HepG2 (cell line): ENCODE measurements around the gene CDK5R1. TPM values are rescaled to one million over a fixed set of nuclear protein-coding genes. Genes with fewer than 3 reads are reported as not detected.
"Not testable (repeated sequence)": the region's sequence is repeated elsewhere in the genome, so short reads cannot be mapped to it uniquely, and the experiment has no call there.

ENCODE experiments used
- ATAC-seq: fragments of 200-7000 bp; cut with Tn5 transposase; 3 replicates; pipeline ENCODE4 v1.9.1; 2020; ENCODE audit warnings: mild to moderate bottlenecking, moderate library complexity
- BruUV-seq: library from RNA; stranded (reverse); fragments of 400-500 nt; replicated peaks from 2 replicates; lab custom pipeline; 2021; lab: Mats Ljungman, UMichigan
- CTCF ChIA-PET: fragments of 300-600 bp; formaldehyde crosslinking; extraction: SDS; loops from one replicate; lab custom pipeline; 2021; ENCODE audit warnings: low total read pairs, inconsistent platforms, low intra/inter-chr PET ratio; lab: Yijun Ruan, JAX
- POLR2A ChIA-PET: fragments of 350-600 bp; sonication (Branson Sonifier 250); formaldehyde crosslinking; loops from one replicate; lab custom pipeline; 2020; ENCODE audit warnings: antibody characterized with exemption, inconsistent platforms; lab: Yijun Ruan, JAX
- DNase-seq: peaks from one replicate; pipeline ENCODE4 v3.0.0-alpha.2; 2015; ENCODE audit warnings: low spot score
- FAIRE-seq: peaks from 3 replicates; lab custom pipeline; 2011; peaks lifted over from hg19 to GRCh38; lab: Jason Lieb, UNC
- H2AFZ ChIP-seq: one replicate; pipeline ENCODE4 v1.6.1; 2011; ENCODE audit warnings: low read length, inconsistent platforms
- H3K27ac ChIP-seq: fragments of 300-600 bp; 3 replicates; pipeline ENCODE4 v1.8.0; 2011; ENCODE audit warnings: mixed run types, mild to moderate bottlenecking, mixed read lengths, low read length, inconsistent platforms; ENCODE audit not compliant: insufficient read depth; ENCODE audit errors: extremely low read length
- H3K27me3 ChIP-seq, 2 experiments: fragments of 200-600 bp in 1 of 2; 2 replicates in 1 of 2; 3 replicates in 1 of 2; pipeline versions ENCODE4 v1.6.0 to v1.8.0; 2011; ENCODE audit warnings: low read length in 2 of 2, mild to moderate bottlenecking in 2 of 2, moderate library complexity in 2 of 2, inconsistent platforms in 1 of 2; ENCODE audit not compliant: insufficient read depth in 2 of 2, control insufficient read depth in 1 of 2
- H3K36me3 ChIP-seq, 2 experiments: fragments of 200-600 bp in 1 of 2; replicated peaks in 1 of 2; 2 replicates in 1 of 2; 3 replicates in 1 of 2; pipeline versions ENCODE4 v1.5.1 to v1.8.0; 2011; ENCODE audit warnings: low read length in 2 of 2, inconsistent platforms in 1 of 2; ENCODE audit not compliant: insufficient read depth in 2 of 2, control insufficient read depth in 1 of 2
- H3K4me1 ChIP-seq: 2 replicates; pipeline ENCODE4 v1.5.1; 2012; ENCODE audit warnings: low read length, inconsistent platforms; ENCODE audit not compliant: insufficient read depth
- H3K4me2 ChIP-seq: 2 replicates; pipeline ENCODE4 v1.6.0; 2011; ENCODE audit warnings: low read depth, low read length, inconsistent platforms
- H3K4me3 ChIP-seq, 3 experiments: fragments of 200-600 bp in 1 of 3; sonication (generic), shearing (Covaris generic) in 1 of 3; replicated peaks in 1 of 3; 2 replicates each; pipeline ENCODE4 v1.5.1; 2011 to 2016; ENCODE audit warnings: low read length in 3 of 3, inconsistent platforms in 2 of 3, low read depth in 2 of 3, mild to moderate bottlenecking in 2 of 3, control low read depth in 1 of 3, mixed read lengths in 1 of 3; ENCODE audit not compliant: insufficient read depth in 1 of 3
- H3K79me2 ChIP-seq: one replicate; pipeline ENCODE4 v1.6.1; 2011; ENCODE audit warnings: low read length, inconsistent platforms; ENCODE audit not compliant: insufficient read depth
- H3K9ac ChIP-seq: 2 replicates; pipeline ENCODE4 v1.6.0; 2011; ENCODE audit warnings: mild to moderate bottlenecking, low read depth, low read length, inconsistent platforms; ENCODE audit not compliant: insufficient read depth
- H3K9me3 ChIP-seq: 2 replicates; pipeline ENCODE4 v1.5.1; 2012; ENCODE audit warnings: mild to moderate bottlenecking, low read length
- H4K20me1 ChIP-seq: 2 replicates; pipeline ENCODE4 v1.6.0; 2011; ENCODE audit warnings: inconsistent platforms, mild to moderate bottlenecking, low read length, moderate library complexity; ENCODE audit not compliant: insufficient read depth
- GTF2F1 ChIP-seq: fragments of 150-350 bp; IDR thresholded peaks from 2 replicates; pipeline ENCODE4 v1.6.1; 2014; ENCODE audit warnings: low read length
- NFE2L2 ChIP-seq: fragments of 150-350 bp; IDR thresholded peaks from 2 replicates; pipeline ENCODE4 v1.6.1; 2014; ENCODE audit warnings: low read length
- ZNF446 ChIP-seq: sonication (generic); formaldehyde crosslinking; IDR thresholded peaks from 2 replicates; pipeline ENCODE4 v1.5.0; 2020; ENCODE audit warnings: mild to moderate bottlenecking, missing genetic modification reagents
- ZNF615 ChIP-seq: sonication (generic); formaldehyde crosslinking; IDR thresholded peaks from 2 replicates; pipeline ENCODE4 v1.5.0; 2020; ENCODE audit warnings: mild to moderate bottlenecking, missing genetic modification reagents, borderline replicate concordance
- WGBS: methylation state at CpG from one replicate; pipeline ENCODE4 v1.1.6; 2017; ENCODE audit warnings: low lambda C conversion rate; 5-methylcytosine and 5-hydroxymethylcytosine counted together
- in situ Hi-C: cut with HindIII; loops from 2 replicates; pipeline ENCODE4 v1.10.0; 2017; ENCODE audit warnings: low pct_unique_long_range_greater_than_20kb; ENCODE audit not compliant: extremely low pct_ligation_motif_present
- intact Hi-C: fragments of 100-400 bp; cut with micrococcal nuclease; formaldehyde crosslinking; loops from one replicate; pipeline ENCODE4 v1.10.0; 2022; ENCODE audit not compliant: unreplicated experiment
- polyA plus RNA-seq, 8 experiments: library from polyadenylated mRNA; depleted of rRNA in 3 of 8; stranded (reverse) in 7 of 8; unstranded in 1 of 8; fragments of >200 nt; fragmentation: Illumina TruSeq in 4 of 8; extraction: Trizol in 4 of 8; gene quantifications; 2 replicates each; pipeline versions ENCODE4 v1.2.1 to v1.2.3, GENCODE V29; 2011 to 2016; ENCODE audit warnings: low read depth in 4 of 8, missing spikeins in 1 of 8, mixed read lengths in 1 of 8; ENCODE audit not compliant: insufficient read depth in 1 of 8
- total RNA-seq, 5 experiments: library from RNA; depleted of rRNA; stranded (reverse); fragments of >200 nt; fragmentation: Illumina TruSeq; extraction: Trizol; gene quantifications; 2 replicates each; pipeline ENCODE4 v1.2.3, GENCODE V29; 2016; ENCODE audit warnings: low read depth in 1 of 5

CDK5R1 gene
- total and polyA plus RNA-seq, 2 of the 13 experiments (the other 11 are each of a cell fraction or from before 2014, with no cell fraction given), result 1.1 to 3.9 TPM

DNA sequence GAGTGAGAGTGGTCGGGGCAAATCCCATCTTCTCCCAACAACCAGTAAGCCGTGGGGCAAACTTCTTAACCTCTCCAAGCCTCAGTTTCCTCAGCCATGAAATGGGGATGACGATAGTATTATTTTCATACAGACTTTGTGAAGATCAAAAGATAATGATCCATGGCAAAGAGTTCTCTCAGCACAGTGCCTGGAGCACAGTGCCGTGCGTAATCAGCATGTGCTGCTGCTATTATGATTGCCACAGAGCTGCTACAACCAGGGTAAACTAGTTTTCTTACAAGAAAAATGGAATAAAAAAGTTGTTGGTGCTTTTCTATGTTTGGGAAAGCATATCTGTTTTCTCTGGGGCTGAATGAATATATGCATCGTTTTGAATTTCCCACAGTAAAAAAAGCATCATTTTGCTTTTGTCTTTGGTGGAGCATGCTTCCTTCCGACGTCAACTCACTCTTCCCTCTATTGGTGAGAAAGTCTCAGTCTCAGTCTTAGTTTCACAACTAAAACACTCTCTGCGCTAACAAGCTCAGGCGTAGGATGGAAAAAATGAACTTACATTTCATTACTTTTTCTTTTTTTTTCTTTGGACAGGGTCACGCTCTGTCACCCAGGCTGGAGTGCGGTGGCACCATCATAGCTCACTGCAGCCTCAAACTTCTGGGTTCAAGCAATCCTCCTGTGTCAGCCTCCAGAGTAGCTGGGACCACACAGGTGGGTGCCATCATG lies 37.2 kb downstream of the CDK5R1 start:
- in situ Hi-C loops, result no loop called here

DNA sequence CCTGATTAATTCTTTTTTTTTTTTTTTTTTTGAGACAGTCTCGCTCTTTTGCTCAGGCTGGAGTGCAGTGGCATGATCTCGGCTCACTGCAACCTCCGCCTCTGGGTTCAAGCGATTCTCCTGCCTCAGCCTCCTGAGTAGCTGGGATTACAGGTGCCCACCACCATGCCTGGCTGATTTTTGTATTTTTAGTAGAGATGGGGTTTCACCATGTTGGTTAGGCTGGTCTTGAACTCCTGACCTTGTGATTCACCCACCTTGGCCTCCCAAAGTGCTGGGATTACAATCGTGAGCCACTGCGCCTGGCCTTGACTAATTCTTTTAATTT lies 37.7 kb downstream of the CDK5R1 start:
- ATAC-seq, POLR2A ChIA-PET, H3K4me3 ChIP-seq, H3K79me2 ChIP-seq, intact Hi-C loops, BruUV-seq, FAIRE-seq, H2AFZ ChIP-seq, CTCF ChIA-PET, H4K20me1 ChIP-seq, H3K4me2 ChIP-seq, H3K9me3 ChIP-seq, H3K9ac ChIP-seq, DNase-seq, in situ Hi-C loops, H3K27me3 ChIP-seq, H3K36me3 ChIP-seq, H3K27ac ChIP-seq: not testable (repeated sequence)
- peaks cover 16% of the 10 kb centered on the region for H3K4me1 ChIP-seq
- 97% methylated on average over 6 of the region's 6 CpGs for WGBS

More for the DNA sequence above, 37.2 kb downstream of the CDK5R1 start:
- H3K27ac ChIP-seq, result no peak overlapping the region
- no peak overlapping the region for H3K4me3 ChIP-seq
- TF ChIP-seq ZNF615 (CRISPR knock-in tag) (no peak), ZNF446 (no peak), NFE2L2 (no peak), GTF2F1 (no peak)
- TF ChIP-seq, all 625 proteins: peak for 0
- H3K79me2 ChIP-seq, result no peaks in the 10 kb centered on the region
- ATAC-seq (no peak), DNase-seq (no peak), FAIRE-seq (no peak)
- H3K4me1 ChIP-seq, result peaks cover 16% of the 10 kb centered on the region
- BruUV-seq, result no TSS peak
- CTCF ChIA-PET, result no interaction called here
- H3K4me2 ChIP-seq, result no peak overlapping the region
- no peak overlapping the region for H3K9ac ChIP-seq
- POLR2A ChIA-PET, result no interaction called here
- H3K36me3 ChIP-seq, result no peaks in the 10 kb centered on the region
- H4K20me1 ChIP-seq, result no peaks in the 10 kb centered on the region
- 88% methylated on average over 12 of the region's 12 CpGs for WGBS
- no peak overlapping the region for H2AFZ ChIP-seq
- intact Hi-C loops, result no loop called here
- no peaks in the 10 kb centered on the region for H3K27me3 ChIP-seq
- no peaks in the 10 kb centered on the region for H3K9me3 ChIP-seq
